Camera-type eye (tissue), 1 donor: ENCODE measurements around the gene CTSL. TPM values are rescaled to one million over a fixed set of nuclear protein-coding genes. Genes with fewer than 3 reads are reported as not detected.

Experiments
- total RNA-seq: library from RNA; depleted of rRNA; stranded (reverse); fragments of >200 nt; gene quantifications from one replicate; pipeline ENCODE4 v1.2.3, GENCODE V29; 2014

CTSL gene
- 79.5 TPM for total RNA-seq

DNA sequence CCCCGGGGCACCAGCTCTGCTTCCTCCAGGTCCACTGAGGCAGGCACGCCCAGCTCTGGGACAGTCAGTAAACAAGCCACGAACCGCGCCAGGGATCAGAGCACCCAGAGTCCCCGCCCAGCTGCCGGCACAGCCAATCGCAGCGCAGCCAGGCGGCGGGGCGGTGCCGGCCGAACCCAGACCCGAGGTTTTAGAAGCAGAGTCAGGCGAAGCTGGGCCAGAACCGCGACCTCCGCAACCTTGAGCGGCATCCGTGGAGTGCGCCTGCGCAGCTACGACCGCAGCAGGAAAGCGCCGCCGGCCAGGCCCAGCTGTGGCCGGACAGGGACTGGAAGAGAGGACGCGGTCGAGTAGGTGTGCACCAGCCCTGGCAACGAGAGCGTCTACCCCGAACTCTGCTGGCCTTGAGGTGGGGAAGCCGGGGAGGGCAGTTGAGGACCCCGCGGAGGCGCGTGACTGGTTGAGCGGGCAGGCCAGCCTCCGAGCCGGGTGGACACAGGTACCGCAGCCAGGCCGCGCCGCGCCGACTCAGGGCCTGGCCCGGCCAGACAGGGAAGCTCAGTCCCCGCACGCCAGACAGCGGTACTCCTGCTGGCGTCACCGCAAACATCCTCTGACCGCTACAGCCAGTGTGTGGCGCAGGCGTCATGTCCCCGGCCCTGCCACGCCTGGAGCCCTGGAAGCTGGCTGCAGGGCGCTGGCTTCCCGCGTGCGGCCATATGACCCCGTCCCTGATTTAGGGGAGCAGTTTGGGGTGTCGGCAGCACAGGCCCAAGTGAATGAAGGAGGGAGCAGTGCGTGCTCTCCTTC lies at the start of gene CTSL:
TSS of gene CTSL (plus strand) at position 220 of the 810 bp plus-strand sequence. CDS start 1,485 bp downstream, outside the sequence.

Other genes starting within 250 kb of the CTSL start
- gene DAPK1, start 228.3 kb upstream of the CTSL start, total RNA-seq = 106 TPM
- not detected for gene SPATA31E1, start 156.8 kb downstream of the CTSL start, total RNA-seq
- gene SPATA31C1, start 191.8 kb downstream of the CTSL start, total RNA-seq = not detected
- gene CDK20, start 248.4 kb downstream of the CTSL start, total RNA-seq = 17.2 TPM